Spleen (tissue), 11 donors: ENCODE measurements around the gene FBN3. TPM values are rescaled to one million over a fixed set of nuclear protein-coding genes. Genes with fewer than 3 reads are reported as not detected.

ENCODE experiments used
- DNase-seq: peaks from one replicate; pipeline ENCODE4 v3.0.0-alpha.2; 2020
- H3K27ac ChIP-seq, 8 donors: fragments of 200-600 bp; sonication (generic) in 7 of 8; 1 replicate in 4 of 8; 2 replicates in 4 of 8; pipeline versions ENCODE4 v1.5.0 to v1.8.0; 2016 to 2021; ENCODE audit warnings: inconsistent platforms in 4 of 8, mild to moderate bottlenecking in 4 of 8, moderate library complexity in 1 of 8
- H3K27me3 ChIP-seq, 7 donors: fragments of 200-600 bp; sonication (generic) in 6 of 7; replicated peaks in 1 of 7; 1 replicate in 4 of 7; 2 replicates in 3 of 7; pipeline versions ENCODE4 v1.5.0 to v1.8.0; 2016 to 2021; ENCODE audit warnings: inconsistent platforms in 3 of 7, mild to moderate bottlenecking in 1 of 7
- H3K36me3 ChIP-seq, 6 donors: fragments of 200-600 bp; sonication (generic) in 5 of 6; 1 replicate in 4 of 6; 2 replicates in 2 of 6; pipeline versions ENCODE4 v1.5.0 to v1.8.0; 2016 to 2021; ENCODE audit warnings: inconsistent platforms in 2 of 6
- H3K4me1 ChIP-seq, 6 donors: fragments of 200-600 bp; sonication (generic) in 5 of 6; 1 replicate in 3 of 6; 2 replicates in 3 of 6; pipeline versions ENCODE4 v1.5.0 to v1.8.0; 2016 to 2021; ENCODE audit warnings: inconsistent platforms in 3 of 6
- H3K4me3 ChIP-seq, 8 donors: fragments of 200-600 bp; sonication (generic) in 7 of 8; 1 replicate in 4 of 8; 2 replicates in 4 of 8; pipeline versions ENCODE4 v1.5.0 to v1.8.0; 2016 to 2021; ENCODE audit warnings: inconsistent platforms in 4 of 8, mild to moderate bottlenecking in 4 of 8, moderate library complexity in 2 of 8
- H3K9me3 ChIP-seq, 8 donors: fragments of 200-600 bp; sonication (generic) in 7 of 8; 1 replicate in 4 of 8; 2 replicates in 4 of 8; pipeline versions ENCODE4 v1.5.0 to v1.8.0; 2016 to 2021; ENCODE audit warnings: inconsistent platforms in 4 of 8
- POLR2A ChIP-seq, 3 donors: fragments of 450-650 bp; IDR thresholded peaks; one replicate each; pipeline ENCODE4 v1.5.1; 2017; ENCODE audit warnings: antibody characterized with exemption in 3 of 3, mild to moderate bottlenecking in 1 of 3
- POLR2AphosphoS5 ChIP-seq, 3 donors: sonication (generic); formaldehyde crosslinking; IDR thresholded peaks; one replicate each; pipeline ENCODE4 v1.5.1; 2017; ENCODE audit warnings: antibody characterized with exemption in 3 of 3
- WGBS, 5 donors: extraction: QIAGEN DNeasy Blood & Tissue Kit in 3 of 5; methylation state at CpG; one replicate each; pipeline versions ENCODE4 v1.1.5 to v1.1.7; 2013 to 2018; 5-methylcytosine and 5-hydroxymethylcytosine counted together
- intact Hi-C: fragments of 100-400 bp; cut with DNase I; formaldehyde crosslinking; loops from one replicate; pipeline ENCODE4 v1.15.0; 2023; ENCODE audit warnings: low total_unique reads
- polyA plus RNA-seq, 3 donors: library from polyadenylated mRNA; stranded (reverse); fragments of 200-250 nt; gene quantifications; one replicate each; pipeline ENCODE4 v1.2.1, GENCODE V29; 2013
- total RNA-seq, 7 donors: library from RNA; depleted of rRNA in 3 of 7; stranded (reverse); fragments of >200 nt in 3 of 7; fragmentation: NEBNext Ultra II Directional in 4 of 7; extraction: Animal tissue kit (Norgen Biotek cat#: 25700) in 4 of 7; gene quantifications; one replicate each; pipeline versions ENCODE4 v1.1.0 to v1.2.1, GENCODE V29; 2016 to 2021
- TF ChIP-seq, protein P1 (sequence below), 11 experiments: fragments of 200-600 bp in 7 of 11; fragments of 450-650 bp in 4 of 11; sonication (generic) in 4 of 11; IDR thresholded peaks in 8 of 11; conservative IDR thresholded peaks in 3 of 11; 1 replicate in 7 of 11; 2 replicates in 4 of 11; pipeline versions ENCODE4 v1.4.0 to v1.8.0; 2016 to 2021; ENCODE audit warnings: antibody characterized with exemption in 11 of 11, inconsistent platforms in 4 of 11, mild to moderate bottlenecking in 1 of 11
- donor health status: healthy with polysubstance abuse.
- donor health status: DM: no; HTN: no; CAD: no; lungs with moderate emphysema.
- donor health status: DM: no; HTN: no; CAD: no.
- donor health status: Bipolar disorder and iron deficiency.
- donor health status: healthy.
- donor health status: DM: no; HTN: no; CAD: no.
- donor health status: DM: yes; HTN: yes; CAD: no.

The FBN3 gene
- total and polyA plus RNA-seq, 10 donors, result 0.02 TPM; not detected in 9

DNA sequence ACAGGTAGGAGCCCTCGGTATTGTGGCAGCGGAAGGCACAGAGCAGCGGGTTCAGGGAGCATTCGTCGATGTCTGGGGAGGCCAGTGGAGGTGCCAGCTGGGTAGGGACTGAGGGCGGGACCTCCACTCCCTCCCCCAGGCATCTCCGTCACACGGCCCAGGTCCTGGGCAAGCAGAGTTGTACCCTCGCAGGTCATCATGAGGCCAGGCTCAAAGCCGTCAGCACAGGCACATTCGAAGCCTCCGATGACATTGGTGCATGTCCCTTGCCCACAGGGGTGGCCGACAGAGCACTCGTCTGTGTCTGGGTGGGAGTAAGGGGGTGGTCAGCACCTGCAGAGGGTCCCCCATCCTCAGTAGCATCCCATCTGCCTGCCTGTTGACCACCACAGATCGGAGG, 61.5 kb downstream of the FBN3 start:
- H3K4me3 ChIP-seq, result no peak overlapping the region
- H3K27me3 ChIP-seq, result peaks cover 0 to 16% (median 0%) of the 10 kb centered on the region in 7 donors
- H3K36me3 ChIP-seq, result no peaks in the 10 kb centered on the region
- 95 to 97% (median 96%) methylated on average over 7 to 15 of the region's 15 CpGs for WGBS, 5 donors
- DNase-seq, result no peak
- TF ChIP-seq POLR2AphosphoS5 (IDR thresholded peaks at IDR 0.05) (no peak), POLR2A (IDR thresholded peaks at IDR 0.05) (no peak)
- TF ChIP-seq, protein P1, sequence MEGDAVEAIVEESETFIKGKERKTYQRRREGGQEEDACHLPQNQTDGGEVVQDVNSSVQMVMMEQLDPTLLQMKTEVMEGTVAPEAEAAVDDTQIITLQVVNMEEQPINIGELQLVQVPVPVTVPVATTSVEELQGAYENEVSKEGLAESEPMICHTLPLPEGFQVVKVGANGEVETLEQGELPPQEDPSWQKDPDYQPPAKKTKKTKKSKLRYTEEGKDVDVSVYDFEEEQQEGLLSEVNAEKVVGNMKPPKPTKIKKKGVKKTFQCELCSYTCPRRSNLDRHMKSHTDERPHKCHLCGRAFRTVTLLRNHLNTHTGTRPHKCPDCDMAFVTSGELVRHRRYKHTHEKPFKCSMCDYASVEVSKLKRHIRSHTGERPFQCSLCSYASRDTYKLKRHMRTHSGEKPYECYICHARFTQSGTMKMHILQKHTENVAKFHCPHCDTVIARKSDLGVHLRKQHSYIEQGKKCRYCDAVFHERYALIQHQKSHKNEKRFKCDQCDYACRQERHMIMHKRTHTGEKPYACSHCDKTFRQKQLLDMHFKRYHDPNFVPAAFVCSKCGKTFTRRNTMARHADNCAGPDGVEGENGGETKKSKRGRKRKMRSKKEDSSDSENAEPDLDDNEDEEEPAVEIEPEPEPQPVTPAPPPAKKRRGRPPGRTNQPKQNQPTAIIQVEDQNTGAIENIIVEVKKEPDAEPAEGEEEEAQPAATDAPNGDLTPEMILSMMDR (IDR thresholded peaks at IDR 0.05 in 8 of 11, conservative IDR thresholded peaks at IDR 0.05 in 3 of 11), result no peak
- intact Hi-C loops, result no loop called here
- H3K4me1 ChIP-seq, result no peaks in the 10 kb centered on the region
- H3K27ac ChIP-seq, result no peak overlapping the region
- peaks cover 0 to 12% (median 4%) of the 10 kb centered on the region in 8 donors for H3K9me3 ChIP-seq

DNA sequence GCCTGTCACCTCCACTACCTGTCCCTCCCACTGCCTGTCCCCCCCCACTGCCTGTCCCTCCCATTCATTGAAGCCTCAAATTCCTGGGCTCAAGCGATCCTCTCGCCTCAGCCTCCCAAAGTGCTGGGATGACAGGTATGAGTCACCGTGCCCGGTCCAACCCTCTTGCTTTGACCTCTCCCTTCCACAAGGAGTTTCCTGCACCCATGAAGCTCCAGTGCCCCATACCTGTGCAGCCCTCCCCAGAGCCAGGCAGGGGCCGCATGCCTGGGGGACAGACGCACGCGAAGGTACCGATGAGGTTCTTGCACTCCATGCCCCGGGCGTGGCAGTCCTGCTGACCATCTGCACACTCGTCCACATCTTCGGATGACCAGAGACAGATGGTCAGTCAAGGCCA, 62.5 kb downstream of the FBN3 start:
- no peak for TF ChIP-seq POLR2AphosphoS5 (IDR thresholded peaks at IDR 0.05)
- no peak for TF ChIP-seq POLR2A (IDR thresholded peaks at IDR 0.05)
- TF ChIP-seq, protein P1 (IDR thresholded peaks at IDR 0.05 in 8 of 11, conservative IDR thresholded peaks at IDR 0.05 in 3 of 11), result no peak
- H3K36me3 ChIP-seq, result no peaks in the 10 kb centered on the region
- H3K4me1 ChIP-seq, result no peaks in the 10 kb centered on the region
- intact Hi-C loops, result no loop called here
- WGBS, 5 donors, result 92 to 97% (median 95%) methylated on average over 13 of the region's 13 CpGs
- peaks cover 0 to 16% (median 0%) of the 10 kb centered on the region in 7 donors for H3K27me3 ChIP-seq
- peaks cover 0 to 8% (median 2%) of the 10 kb centered on the region in 8 donors for H3K9me3 ChIP-seq
- H3K4me3 ChIP-seq, result no peak overlapping the region
- DNase-seq, result no peak
- H3K27ac ChIP-seq, result no peak overlapping the region

DNA sequence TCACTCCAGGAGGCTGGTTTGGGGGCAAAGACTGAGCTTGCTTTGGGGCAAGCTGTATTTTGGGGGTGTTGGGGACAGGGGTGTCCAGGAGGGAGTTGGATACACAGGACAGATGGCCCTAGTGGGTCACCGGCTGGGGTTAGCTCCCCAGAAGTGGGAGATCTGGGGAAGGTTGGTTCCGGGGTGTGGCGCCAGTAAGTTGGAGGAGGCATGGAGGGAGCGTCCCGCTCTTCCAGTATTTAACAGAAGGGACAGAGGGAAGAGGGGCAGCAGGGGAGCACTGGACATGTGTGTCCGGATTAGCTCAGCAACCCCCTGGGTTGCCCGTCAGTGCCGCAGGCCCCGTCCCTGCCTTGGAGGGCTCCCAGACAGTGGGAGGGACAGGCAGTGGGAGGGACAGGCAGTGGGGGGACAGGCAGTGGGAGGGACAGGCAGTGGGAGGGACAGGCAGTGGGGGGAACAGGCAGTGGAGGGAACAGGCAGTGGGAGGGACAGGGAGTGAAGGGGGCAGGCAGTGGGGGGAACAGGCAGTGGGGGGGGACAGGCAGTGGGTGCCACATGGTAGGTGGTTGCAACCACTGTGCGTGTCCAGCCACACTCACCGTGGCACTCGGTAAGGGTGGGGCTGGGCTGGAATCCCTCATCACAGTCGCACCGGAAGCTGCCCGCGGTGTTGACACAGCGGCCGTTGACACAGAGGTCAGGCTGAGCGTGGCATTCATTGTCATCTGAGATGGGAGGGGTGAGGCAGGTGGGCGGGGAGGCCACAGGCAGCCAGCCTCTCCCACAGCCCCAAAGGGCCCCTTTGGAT, 63.6 kb downstream of the FBN3 start:
- TF ChIP-seq, protein P1 (IDR thresholded peaks at IDR 0.05 in 8 of 11, conservative IDR thresholded peaks at IDR 0.05 in 3 of 11), result no peak
- no peak for TF ChIP-seq POLR2A (IDR thresholded peaks at IDR 0.05)
- peak in 1 of 3 donors; percentile 26 for TF ChIP-seq POLR2AphosphoS5 (IDR thresholded peaks at IDR 0.05)
- whole genome bisulfite sequencing, 5 donors, result 52 to 75% (median 68%) methylated on average over 19 to 20 of the region's 20 CpGs
- intact Hi-C loops, result no loop called here
- Histone ChIP-seq H3K4me1 (no peaks in the 10 kb centered on the region), H3K4me3 (no peak overlapping the region), H3K36me3 (no peaks in the 10 kb centered on the region), H3K27me3 (peaks cover 0 to 16% (median 0%) of the 10 kb centered on the region in 7 donors), H3K27ac (no peak overlapping the region), H3K9me3 (peaks cover 0 to 8% (median 2%) of the 10 kb centered on the region in 8 donors)
- DNase-seq, result no peak

DNA sequence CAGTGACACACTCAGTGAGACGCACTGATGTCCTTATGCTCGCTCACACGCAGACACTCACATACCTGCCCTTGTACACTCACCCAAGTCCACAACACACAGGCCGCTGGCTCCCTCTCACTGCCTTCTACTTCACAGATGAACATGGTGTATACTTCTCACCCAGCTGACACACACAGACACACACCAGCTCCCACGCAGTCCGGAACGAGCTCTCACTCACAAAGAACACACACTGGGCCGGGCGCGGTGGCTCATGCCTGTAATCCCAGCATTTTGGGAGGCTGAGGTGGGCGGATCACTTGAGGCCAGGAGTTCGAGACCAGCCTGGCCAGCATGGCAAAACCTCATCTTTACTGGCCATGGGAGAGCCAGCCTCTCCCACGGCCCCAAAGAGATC, 65.2 kb downstream of the FBN3 start:
- H3K27me3 ChIP-seq, result peaks cover 0 to 16% (median 0%) of the 10 kb centered on the region in 7 donors
- no peaks in the 10 kb centered on the region for H3K4me1 ChIP-seq
- H3K4me3 ChIP-seq, result no peak overlapping the region
- DNase-seq, result no peak
- intact Hi-C loops, result no loop called here
- H3K36me3 ChIP-seq, result no peaks in the 10 kb centered on the region
- H3K9me3 ChIP-seq, result no peaks in the 10 kb centered on the region
- TF ChIP-seq POLR2A (IDR thresholded peaks at IDR 0.05), result no peak
- no peak for TF ChIP-seq POLR2AphosphoS5 (IDR thresholded peaks at IDR 0.05)
- TF ChIP-seq, protein P1 (IDR thresholded peaks at IDR 0.05 in 8 of 11, conservative IDR thresholded peaks at IDR 0.05 in 3 of 11), result no peak
- H3K27ac ChIP-seq, result no peak overlapping the region
- 87 to 96% (median 93%) methylated on average over 13 of the region's 13 CpGs for WGBS, 5 donors
